GM12892 (cell line): Measurements from ENCODE around the gene NOS3.
"Not testable (repeated sequence)": the region's sequence is repeated elsewhere in the genome, so short reads cannot be mapped to it uniquely, and the experiment has no call there.

Experiments
- DNase-seq: peaks from one replicate; pipeline ENCODE4 v3.0.0; 2011; ENCODE audit not compliant: insufficient read length
- FAIRE-seq: peaks from 2 replicates; lab custom pipeline; 2011; peaks lifted over from hg19 to GRCh38; lab: Jason Lieb, UNC
- POLR2A ChIP-seq: IDR thresholded peaks from 2 replicates; pipeline ENCODE4 v1.6.1; 2011; ENCODE audit warnings: low read depth, low read length, control low read depth
- POLR2AphosphoS5 ChIP-seq: IDR thresholded peaks from 2 replicates; pipeline ENCODE4 v1.6.1; 2011; ENCODE audit warnings: low read depth, low read length, control low read depth
- TAF1 ChIP-seq: IDR thresholded peaks from 2 replicates; pipeline ENCODE4 v1.6.1; 2011; ENCODE audit warnings: low read depth, mild to moderate bottlenecking, control low read depth, low read length, borderline replicate concordance

The NOS3 gene

GRCh38 chr7:151020231-151020630 lies 29.4 kb downstream of the NOS3 start:
- DNase-seq = no peak
- TF ChIP-seq POLR2AphosphoS5 = no peak
- TF ChIP-seq TAF1 = no peak
- TF ChIP-seq POLR2A = no peak
- no peak for FAIRE-seq

- no peak for FAIRE-seq
- TF ChIP-seq TAF1 = no peak
- no peak for TF ChIP-seq POLR2AphosphoS5
- TF ChIP-seq POLR2A = no peak
Measured at GRCh38 chr7:151023232-151023631, 32.4 kb downstream of the NOS3 start.

GRCh38 chr7:151024435-151025056 lies 33.7 kb downstream of the NOS3 start, which contains the start of gene ATG9B:
Gene ATG9B (minus strand): TSS chr7:151024494. CDS start chr7:151024423, 71 bp downstream.
- no peak for FAIRE-seq
- no peak for DNase-seq
- no peak for TF ChIP-seq TAF1
- no peak for TF ChIP-seq POLR2A
- no peak for TF ChIP-seq POLR2AphosphoS5

More at GRCh38 chr7:151023232-151023631, 32.4 kb downstream of the NOS3 start:
- no peak for DNase-seq

- DNase-seq (no peak), FAIRE-seq (no peak)
- no peak for TF ChIP-seq TAF1
Measured at GRCh38 chr7:151025924-151026671, 35.3 kb downstream of the NOS3 start.

- not testable (repeated sequence) for DNase-seq, FAIRE-seq
Measured at GRCh38 chr7:151026771-151027727, 36.2 kb downstream of the NOS3 start.

GRCh38 chr7:151027728-151028130 lies 36.9 kb downstream of the NOS3 start:
- FAIRE-seq, DNase-seq: not testable (repeated sequence)

GRCh38 chr7:151028131-151028947 lies 37.5 kb downstream of the NOS3 start, which contains the start of gene ABCB8:
Gene ABCB8 (plus strand): TSS chr7:151028450. CDS start chr7:151028516, 66 bp downstream.
- DNase-seq (peak; percentile 100), FAIRE-seq (peak; percentile 95)
- TF ChIP-seq POLR2A (peak; percentile 54; the same call in 1 of the 2 replicates), POLR2AphosphoS5 (no peak)

GRCh38 chr7:151028948-151029501 lies 38.2 kb downstream of the NOS3 start:
- FAIRE-seq (no peak), DNase-seq (no peak)
- TF ChIP-seq POLR2AphosphoS5 = no peak
- TF ChIP-seq TAF1 = no peak
- TF ChIP-seq POLR2A = no peak

- TF ChIP-seq TAF1 (no peak), POLR2AphosphoS5 (no peak), POLR2A (no peak)
- no peak for DNase-seq
- FAIRE-seq = no peak
Measured at GRCh38 chr7:151031011-151031410, 40.2 kb downstream of the NOS3 start.

- DNase-seq (no peak), FAIRE-seq (no peak)
- TF ChIP-seq TAF1 = no peak
- no peak for TF ChIP-seq POLR2AphosphoS5
- TF ChIP-seq POLR2A = no peak
Measured at GRCh38 chr7:151032936-151033863, 42.4 kb downstream of the NOS3 start.
